ENCODE results near the gene STN1.

Gene STN1

DNA sequence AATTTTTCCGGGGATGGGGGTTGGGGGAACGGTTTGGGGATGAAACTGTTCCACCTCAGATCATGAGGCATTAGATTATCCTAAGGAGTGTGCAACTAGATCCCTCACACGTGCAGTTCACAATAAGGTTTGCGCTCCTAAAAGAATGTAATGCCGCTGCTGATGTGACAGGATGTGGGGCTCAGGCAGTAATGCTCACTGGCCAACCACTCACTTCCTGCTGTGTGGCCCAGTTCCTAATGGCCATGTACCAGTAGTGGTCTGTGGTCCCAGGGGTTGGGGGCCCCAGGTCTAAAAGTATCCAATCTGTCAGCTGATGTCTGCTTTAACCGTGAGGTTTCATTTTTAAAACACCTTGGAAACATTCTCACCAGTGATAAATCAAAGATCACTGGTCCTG lies 2.2 kb downstream of the STN1 start:
- Histone ChIP-seq H3K27ac (ENCODE audit: low read depth, low read length) (no peak overlapping the region), H3K4me3 (ENCODE audit: low read length) (no peak overlapping the region)

DNA sequence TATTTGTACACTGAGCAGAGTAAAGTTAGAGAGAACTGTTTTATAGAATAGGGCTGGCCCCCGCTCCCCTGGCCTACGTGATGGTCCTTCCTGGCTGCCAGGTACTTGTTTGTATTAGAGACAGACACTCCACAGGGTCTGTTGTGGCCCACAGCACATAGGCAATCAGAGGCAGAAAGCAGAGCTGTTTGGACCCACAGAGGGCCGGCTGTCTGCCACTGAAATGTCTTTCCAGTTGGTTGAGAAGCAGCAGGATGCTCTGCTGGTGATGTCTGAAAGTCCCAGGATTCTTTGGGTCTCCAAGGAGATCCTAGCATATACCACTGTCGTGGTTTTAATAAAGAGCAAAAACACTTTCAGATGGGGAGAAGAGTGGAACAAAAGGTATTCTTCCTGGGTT lies 5.2 kb downstream of the STN1 start:
- H3K27ac ChIP-seq (ENCODE audit: low read depth, low read length) = no peak overlapping the region
- 91% methylated on average over 4 of the region's 4 CpGs for WGBS
- H3K4me1 ChIP-seq (ENCODE audit: insufficient read depth, low read length) = peaks cover 38% of the 10 kb centered on the region

More for the DNA sequence above, 2.2 kb downstream of the STN1 start:
- H3K4me1 ChIP-seq (ENCODE audit: insufficient read depth, low read length) = peaks cover 20% of the 10 kb centered on the region
- peaks cover 12% of the 10 kb centered on the region for H3K9me3 ChIP-seq (ENCODE audit: insufficient read depth, low read depth, low read length)
- H3K9ac ChIP-seq (ENCODE audit: low read depth, low read length) = no peak overlapping the region
- H3K27me3 ChIP-seq (ENCODE audit: insufficient read depth, low read length) = no peaks in the 10 kb centered on the region
- H3K36me3 ChIP-seq (ENCODE audit: insufficient read depth, low read length) = peaks cover 4% of the 10 kb centered on the region; the same call in 1 of the 2 replicates
- WGBS = 94% methylated on average over 6 of the region's 6 CpGs

DNA sequence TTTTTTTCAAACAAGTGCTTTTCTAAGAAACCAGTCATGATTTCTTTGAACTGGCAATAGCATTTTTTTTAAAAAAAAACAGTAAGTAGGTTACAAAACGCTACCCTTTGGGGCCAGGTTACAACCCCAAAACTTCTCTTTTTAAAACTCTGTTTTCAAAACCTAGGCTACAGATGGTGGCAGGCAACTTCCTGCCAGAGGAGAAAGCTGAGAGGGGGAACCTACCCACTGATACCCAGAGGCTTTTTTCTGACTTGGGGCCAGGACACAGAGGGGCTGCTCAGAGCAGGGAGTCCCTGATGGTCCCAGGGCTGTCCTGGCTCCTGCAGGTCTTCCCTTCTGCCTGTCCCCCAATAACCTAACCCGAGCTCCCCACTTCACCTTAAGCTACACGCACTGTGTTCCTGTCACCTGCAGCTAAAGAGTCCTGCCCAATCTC lies 6.9 kb downstream of the STN1 start:
- peaks cover 12% of the 10 kb centered on the region for H3K9me3 ChIP-seq (ENCODE audit: insufficient read depth, low read depth, low read length)
- no peak overlapping the region for H3K4me3 ChIP-seq (ENCODE audit: low read length)
- no peak overlapping the region for H3K9ac ChIP-seq (ENCODE audit: low read depth, low read length)
- H3K27ac ChIP-seq (ENCODE audit: low read depth, low read length) = no peak overlapping the region
- peaks cover 4% of the 10 kb centered on the region; the same call in 1 of the 2 replicates for H3K36me3 ChIP-seq (ENCODE audit: insufficient read depth, low read length)
- no peaks in the 10 kb centered on the region for H3K27me3 ChIP-seq (ENCODE audit: insufficient read depth, low read length)
- 92% methylated on average over 3 of the region's 3 CpGs for WGBS
- H3K4me1 ChIP-seq (ENCODE audit: insufficient read depth, low read length) = peaks cover 34% of the 10 kb centered on the region

More for the DNA sequence above, 5.2 kb downstream of the STN1 start:
- H3K27me3 ChIP-seq (ENCODE audit: insufficient read depth, low read length) = no peaks in the 10 kb centered on the region
- peaks cover 4% of the 10 kb centered on the region; the same call in 1 of the 2 replicates for H3K36me3 ChIP-seq (ENCODE audit: insufficient read depth, low read length)
- peaks cover 12% of the 10 kb centered on the region for H3K9me3 ChIP-seq (ENCODE audit: insufficient read depth, low read depth, low read length)
- H3K4me3 ChIP-seq (ENCODE audit: low read length) = no peak overlapping the region
- H3K9ac ChIP-seq (ENCODE audit: low read depth, low read length) = no peak overlapping the region

DNA sequence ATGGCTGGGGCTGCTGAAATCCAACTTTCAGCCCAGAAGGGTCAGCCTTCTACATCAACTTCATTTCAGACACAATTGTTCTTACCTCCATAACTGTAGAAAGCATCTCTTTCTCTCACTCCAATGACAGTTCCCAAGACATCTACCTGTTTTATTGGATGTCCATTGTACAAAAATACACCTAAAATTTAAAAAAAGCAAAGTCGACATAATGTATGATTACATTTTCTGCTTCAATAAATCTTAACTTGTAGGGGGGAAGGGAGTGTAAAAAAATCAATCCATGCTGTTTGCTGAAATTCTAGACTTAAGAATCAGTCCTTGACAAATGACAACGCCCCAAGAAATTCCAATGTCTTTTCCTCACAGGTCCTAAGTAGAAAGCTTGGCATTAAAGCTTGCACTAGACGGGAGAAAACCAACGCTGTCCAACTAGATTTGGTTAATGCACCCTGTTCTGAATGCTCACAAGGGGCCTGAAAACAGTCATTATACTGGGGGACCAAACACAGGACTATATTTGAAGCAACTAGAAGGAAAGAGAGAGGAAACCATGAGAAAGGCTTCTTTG lies 7.5 kb downstream of the STN1 start:
- H3K4me1 ChIP-seq (ENCODE audit: insufficient read depth, low read length) = peaks cover 34% of the 10 kb centered on the region
- no peak overlapping the region for H3K9ac ChIP-seq (ENCODE audit: low read depth, low read length)
- peaks cover 4% of the 10 kb centered on the region; the same call in 1 of the 2 replicates for H3K36me3 ChIP-seq (ENCODE audit: insufficient read depth, low read length)
- H3K4me3 ChIP-seq (ENCODE audit: low read length) = no peak overlapping the region
- no peaks in the 10 kb centered on the region for H3K27me3 ChIP-seq (ENCODE audit: insufficient read depth, low read length)
- H3K9me3 ChIP-seq (ENCODE audit: insufficient read depth, low read depth, low read length) = peaks cover 11% of the 10 kb centered on the region
- no peak overlapping the region for H3K27ac ChIP-seq (ENCODE audit: low read depth, low read length)
- 88% methylated on average over 3 of the region's 4 CpGs for WGBS

DNA sequence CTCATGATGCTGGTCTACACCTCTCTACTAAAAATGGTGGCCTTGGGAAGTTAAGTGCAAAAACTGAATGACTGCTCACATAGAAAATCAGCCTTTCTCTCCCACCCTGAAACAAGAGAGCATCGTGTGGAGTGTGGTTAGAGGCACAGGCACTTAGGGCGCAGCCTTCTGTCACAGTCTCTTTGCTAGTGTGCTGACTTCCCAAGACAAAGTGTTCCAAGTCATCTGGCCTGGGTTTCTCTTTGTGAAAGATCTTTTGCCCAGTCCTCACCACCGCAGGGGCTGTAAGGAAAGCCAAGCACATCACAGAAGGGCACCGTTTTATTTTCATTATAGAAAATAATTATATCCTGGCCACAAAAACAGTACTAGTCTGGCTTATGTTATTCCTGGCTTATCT lies 12.5 kb downstream of the STN1 start:
- WGBS = 90% methylated on average over 4 of the region's 4 CpGs
- Histone ChIP-seq H3K36me3 (ENCODE audit: insufficient read depth, low read length) (0 out of 2 replicates have a peak, but pooled peaks cover 3% of the 10 kb centered on the region), H3K9ac (ENCODE audit: low read depth, low read length) (no peak overlapping the region), H3K4me3 (ENCODE audit: low read length) (no peak overlapping the region), H3K4me1 (ENCODE audit: insufficient read depth, low read length) (peaks cover 26% of the 10 kb centered on the region), H3K9me3 (ENCODE audit: insufficient read depth, low read depth, low read length) (no peaks in the 10 kb centered on the region), H3K27ac (ENCODE audit: low read depth, low read length) (no peak overlapping the region), H3K27me3 (ENCODE audit: insufficient read depth, low read length) (no peaks in the 10 kb centered on the region)

- WGBS = 96% methylated on average over 5 of the region's 5 CpGs
- Histone ChIP-seq H3K4me3 (ENCODE audit: low read length) (no peak overlapping the region), H3K27me3 (ENCODE audit: insufficient read depth, low read length) (no peaks in the 10 kb centered on the region), H3K9me3 (ENCODE audit: insufficient read depth, low read depth, low read length) (no peaks in the 10 kb centered on the region), H3K27ac (ENCODE audit: low read depth, low read length) (no peak overlapping the region), H3K9ac (ENCODE audit: low read depth, low read length) (no peak overlapping the region), H3K4me1 (ENCODE audit: insufficient read depth, low read length) (peaks cover under 1% of the 10 kb centered on the region; the same call in 1 of the 2 replicates), H3K36me3 (ENCODE audit: insufficient read depth, low read length) (peaks cover 17% of the 10 kb centered on the region)
These were observed 16.7 kb downstream of the STN1 start for GRCh38 chr10:103901299-103901698.

- WGBS = 87% methylated on average over 5 of the region's 5 CpGs
- Histone ChIP-seq H3K27ac (ENCODE audit: low read depth, low read length) (no peak overlapping the region), H3K27me3 (ENCODE audit: insufficient read depth, low read length) (no peaks in the 10 kb centered on the region)
These were observed 18.7 kb downstream of the STN1 start for GRCh38 chr10:103899312-103899711.

GRCh38 chr10:103897241-103897774 lies 20.7 kb downstream of the STN1 start:
- Histone ChIP-seq H3K27ac (ENCODE audit: low read depth, low read length) (no peak overlapping the region), H3K27me3 (ENCODE audit: insufficient read depth, low read length) (no peaks in the 10 kb centered on the region), H3K9me3 (ENCODE audit: insufficient read depth, low read depth, low read length) (no peaks in the 10 kb centered on the region), H3K36me3 (ENCODE audit: insufficient read depth, low read length) (peaks cover 15% of the 10 kb centered on the region), H3K4me3 (ENCODE audit: low read length) (no peak overlapping the region), H3K9ac (ENCODE audit: low read depth, low read length) (no peak overlapping the region), H3K4me1 (ENCODE audit: insufficient read depth, low read length) (peaks cover 14% of the 10 kb centered on the region; the same call in 1 of the 2 replicates)
- 82% methylated on average over 7 of the region's 7 CpGs for WGBS

More at GRCh38 chr10:103899312-103899711, 18.7 kb downstream of the STN1 start:
- peaks cover 17% of the 10 kb centered on the region for H3K36me3 ChIP-seq (ENCODE audit: insufficient read depth, low read length)
- no peak overlapping the region for H3K4me3 ChIP-seq (ENCODE audit: low read length)
- peaks cover 13% of the 10 kb centered on the region; the same call in 1 of the 2 replicates for H3K4me1 ChIP-seq (ENCODE audit: insufficient read depth, low read length)
- H3K9ac ChIP-seq (ENCODE audit: low read depth, low read length) = no peak overlapping the region
- H3K9me3 ChIP-seq (ENCODE audit: insufficient read depth, low read depth, low read length) = no peaks in the 10 kb centered on the region

- Histone ChIP-seq H3K27me3 (ENCODE audit: insufficient read depth, low read length) (no peaks in the 10 kb centered on the region), H3K4me3 (ENCODE audit: low read length) (no peak overlapping the region), H3K4me1 (ENCODE audit: insufficient read depth, low read length) (peaks cover 14% of the 10 kb centered on the region; the same call in 1 of the 2 replicates), H3K9ac (ENCODE audit: low read depth, low read length) (no peak overlapping the region), H3K9me3 (ENCODE audit: insufficient read depth, low read depth, low read length) (no peaks in the 10 kb centered on the region), H3K27ac (ENCODE audit: low read depth, low read length) (no peak overlapping the region), H3K36me3 (ENCODE audit: insufficient read depth, low read length) (peaks cover 20% of the 10 kb centered on the region)
- 80% methylated on average over 5 of the region's 5 CpGs for WGBS
These were observed 21.8 kb downstream of the STN1 start for GRCh38 chr10:103896225-103896624.

GRCh38 chr10:103895411-103896186 lies 22.4 kb downstream of the STN1 start:
- WGBS = 86% methylated on average over 9 of the region's 9 CpGs
- peaks cover 23% of the 10 kb centered on the region for H3K36me3 ChIP-seq (ENCODE audit: insufficient read depth, low read length)
- no peaks in the 10 kb centered on the region for H3K27me3 ChIP-seq (ENCODE audit: insufficient read depth, low read length)
- no peak overlapping the region for H3K4me3 ChIP-seq (ENCODE audit: low read length)
- H3K9ac ChIP-seq (ENCODE audit: low read depth, low read length) = no peak overlapping the region
- H3K4me1 ChIP-seq (ENCODE audit: insufficient read depth, low read length) = peaks cover 14% of the 10 kb centered on the region; the same call in 1 of the 2 replicates
- H3K27ac ChIP-seq (ENCODE audit: low read depth, low read length) = no peak overlapping the region
- no peaks in the 10 kb centered on the region for H3K9me3 ChIP-seq (ENCODE audit: insufficient read depth, low read depth, low read length)

DNA sequence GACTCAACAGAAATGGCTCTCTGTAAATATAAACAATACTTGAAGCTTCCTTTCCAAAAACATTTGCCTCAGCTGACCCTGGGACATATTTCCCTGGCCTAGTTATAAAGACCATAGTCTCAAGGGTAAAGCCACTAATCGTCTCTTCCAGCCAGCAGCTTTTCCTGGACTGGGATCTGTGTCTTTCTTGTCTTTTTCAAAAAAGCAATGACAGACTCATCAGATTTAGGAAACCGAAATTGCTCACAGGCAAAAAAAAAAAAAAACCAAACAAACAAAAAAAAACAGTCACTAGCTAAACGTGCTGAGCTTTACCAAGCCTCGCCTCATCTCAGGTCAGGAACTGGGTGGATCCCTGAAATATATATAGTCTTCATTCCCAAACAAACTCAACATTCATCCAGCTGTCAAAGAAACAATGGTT lies 23.5 kb downstream of the STN1 start:
- WGBS = 79% methylated on average over 4 of the region's 4 CpGs
- Histone ChIP-seq H3K36me3 (ENCODE audit: insufficient read depth, low read length) (peaks cover 23% of the 10 kb centered on the region), H3K9me3 (ENCODE audit: insufficient read depth, low read depth, low read length) (no peaks in the 10 kb centered on the region), H3K4me1 (ENCODE audit: insufficient read depth, low read length) (peaks cover 20% of the 10 kb centered on the region; the same call in 1 of the 2 replicates), H3K4me3 (ENCODE audit: low read length) (no peak overlapping the region), H3K27me3 (ENCODE audit: insufficient read depth, low read length) (no peaks in the 10 kb centered on the region), H3K9ac (ENCODE audit: low read depth, low read length) (no peak overlapping the region), H3K27ac (ENCODE audit: low read depth, low read length) (no peak overlapping the region)
